Muscle layer of duodenum (tissue), 2 donors: Measurements from ENCODE around the gene CDC25B.
"Not testable (repeated sequence)": the region's sequence is repeated elsewhere in the genome, so short reads cannot be mapped to it uniquely, and the experiment has no call there.

Experiments used
- H3K27ac ChIP-seq: one replicate; pipeline ENCODE4 v1.7.0; 2013; ENCODE audit warnings: mild to moderate bottlenecking, low read length
- H3K27me3 ChIP-seq: one replicate; pipeline ENCODE4 v1.7.0; 2013; ENCODE audit warnings: low read depth, mild to moderate bottlenecking, control low read depth, low read length
- H3K36me3 ChIP-seq, 2 donors: one replicate each; pipeline ENCODE4 v1.7.0; 2013; ENCODE audit warnings: low read length in 2 of 2, control low read depth in 1 of 2, mild to moderate bottlenecking in 1 of 2; ENCODE audit not compliant: insufficient read depth in 2 of 2, control insufficient read depth in 1 of 2
- H3K4me1 ChIP-seq, 2 donors: one replicate each; pipeline ENCODE4 v1.7.0; 2013; ENCODE audit warnings: low read length in 2 of 2, mild to moderate bottlenecking in 2 of 2, control low read depth in 1 of 2, moderate library complexity in 1 of 2; ENCODE audit not compliant: insufficient read depth in 2 of 2, control insufficient read depth in 1 of 2
- H3K4me3 ChIP-seq, 2 donors: one replicate each; pipeline ENCODE4 v1.7.0; 2013; ENCODE audit warnings: low read length in 2 of 2, low read depth in 1 of 2, mild to moderate bottlenecking in 1 of 2
- H3K9me3 ChIP-seq, 2 donors: one replicate each; pipeline ENCODE4 v1.7.0; 2013; ENCODE audit warnings: low read length in 2 of 2, control low read depth in 1 of 2, mild to moderate bottlenecking in 1 of 2; ENCODE audit not compliant: control insufficient read depth in 1 of 2
- donor health status: healthy.

The CDC25B gene

GRCh38 chr20:3787324-3788014 lies 8.6 kb upstream of the CDC25B start:
- Histone ChIP-seq H3K36me3 (no peaks in the 10 kb centered on the region), H3K9me3 (no peaks in the 10 kb centered on the region), H3K4me3 (peak overlapping the region in 1 of 2 donors; percentile 34), H3K4me1 (peaks cover 11 to 35% of the 10 kb centered on the region in 2 donors), H3K27ac (no peak overlapping the region), H3K27me3 (no peaks in the 10 kb centered on the region)

GRCh38 chr20:3788685-3789155 lies 7.4 kb upstream of the CDC25B start:
- Histone ChIP-seq H3K36me3 (no peaks in the 10 kb centered on the region), H3K27ac (no peak overlapping the region), H3K27me3 (no peaks in the 10 kb centered on the region), H3K9me3 (no peaks in the 10 kb centered on the region), H3K4me1 (peaks cover 11 to 30% of the 10 kb centered on the region in 2 donors), H3K4me3 (no peak overlapping the region)

- not testable (repeated sequence) for H3K4me3 ChIP-seq, H3K9me3 ChIP-seq, H3K27me3 ChIP-seq, H3K27ac ChIP-seq, H3K36me3 ChIP-seq
- peaks cover 11 to 25% of the 10 kb centered on the region in 2 donors for H3K4me1 ChIP-seq
These were observed 6.9 kb upstream of the CDC25B start for GRCh38 chr20:3789201-3789600.

- not testable (repeated sequence) for H3K36me3 ChIP-seq, H3K27ac ChIP-seq, H3K4me3 ChIP-seq, H3K9me3 ChIP-seq, H3K27me3 ChIP-seq
- H3K4me1 ChIP-seq = peaks cover 20 to 35% of the 10 kb centered on the region in 2 donors
These were observed 1.9 kb upstream of the CDC25B start for GRCh38 chr20:3794168-3794567.

GRCh38 chr20:3794701-3795420 lies 1.2 kb upstream of the CDC25B start:
- H3K27me3 ChIP-seq = no peaks in the 10 kb centered on the region
- H3K9me3 ChIP-seq = no peaks in the 10 kb centered on the region
- peak overlapping the region; percentile 76 to 83 for H3K4me3 ChIP-seq
- peak overlapping the region; percentile 96 for H3K27ac ChIP-seq
- peaks cover 20 to 42% of the 10 kb centered on the region in 2 donors for H3K4me1 ChIP-seq
- peaks cover 0 to 3% of the 10 kb centered on the region in 2 donors for H3K36me3 ChIP-seq

- H3K36me3 ChIP-seq = peaks cover 6 to 19% of the 10 kb centered on the region in 2 donors
- peaks cover 20 to 49% of the 10 kb centered on the region in 2 donors for H3K4me1 ChIP-seq
- H3K4me3 ChIP-seq = peak overlapping the region; percentile 51 to 76
- no peaks in the 10 kb centered on the region for H3K27me3 ChIP-seq
- peak overlapping the region; percentile 86 for H3K27ac ChIP-seq
- H3K9me3 ChIP-seq = no peaks in the 10 kb centered on the region
These were observed 541 bp downstream of the CDC25B start for GRCh38 chr20:3796477-3797225.

- no peaks in the 10 kb centered on the region for H3K9me3 ChIP-seq
- H3K27me3 ChIP-seq = no peaks in the 10 kb centered on the region
- peaks cover 9 to 25% of the 10 kb centered on the region in 2 donors for H3K36me3 ChIP-seq
- peak overlapping the region; percentile 51 to 76 for H3K4me3 ChIP-seq
- H3K4me1 ChIP-seq = peaks cover 20 to 49% of the 10 kb centered on the region in 2 donors
- H3K27ac ChIP-seq = peak overlapping the region; percentile 86
These were observed 1.1 kb downstream of the CDC25B start for GRCh38 chr20:3797226-3797545.

- no peaks in the 10 kb centered on the region for H3K27me3 ChIP-seq
- peaks cover 14 to 31% of the 10 kb centered on the region in 2 donors for H3K36me3 ChIP-seq
- peak overlapping the region; percentile 86 for H3K27ac ChIP-seq
- peaks cover 20 to 49% of the 10 kb centered on the region in 2 donors for H3K4me1 ChIP-seq
- peak overlapping the region; percentile 51 to 76 for H3K4me3 ChIP-seq
- no peaks in the 10 kb centered on the region for H3K9me3 ChIP-seq
These were observed 1.7 kb downstream of the CDC25B start for GRCh38 chr20:3797592-3798372.

- no peaks in the 10 kb centered on the region for H3K9me3 ChIP-seq
- H3K36me3 ChIP-seq = peaks cover 17 to 37% of the 10 kb centered on the region in 2 donors
- H3K27me3 ChIP-seq = no peaks in the 10 kb centered on the region
- H3K4me1 ChIP-seq = peaks cover 20 to 49% of the 10 kb centered on the region in 2 donors
- peak overlapping the region in 1 of 2 donors; percentile 51 for H3K4me3 ChIP-seq
- peak overlapping the region; percentile 86 for H3K27ac ChIP-seq
These were observed 2.3 kb downstream of the CDC25B start for GRCh38 chr20:3798373-3798768.

GRCh38 chr20:3798908-3799248 lies 2.8 kb downstream of the CDC25B start:
- peaks cover 20 to 42% of the 10 kb centered on the region in 2 donors for H3K36me3 ChIP-seq
- H3K27me3 ChIP-seq = no peaks in the 10 kb centered on the region
- H3K4me1 ChIP-seq = peaks cover 20 to 49% of the 10 kb centered on the region in 2 donors
- no peaks in the 10 kb centered on the region for H3K9me3 ChIP-seq
- no peak overlapping the region for H3K27ac ChIP-seq
- H3K4me3 ChIP-seq = no peak overlapping the region
